ENCODE data around the gene LBR.

Gene LBR

DNA sequence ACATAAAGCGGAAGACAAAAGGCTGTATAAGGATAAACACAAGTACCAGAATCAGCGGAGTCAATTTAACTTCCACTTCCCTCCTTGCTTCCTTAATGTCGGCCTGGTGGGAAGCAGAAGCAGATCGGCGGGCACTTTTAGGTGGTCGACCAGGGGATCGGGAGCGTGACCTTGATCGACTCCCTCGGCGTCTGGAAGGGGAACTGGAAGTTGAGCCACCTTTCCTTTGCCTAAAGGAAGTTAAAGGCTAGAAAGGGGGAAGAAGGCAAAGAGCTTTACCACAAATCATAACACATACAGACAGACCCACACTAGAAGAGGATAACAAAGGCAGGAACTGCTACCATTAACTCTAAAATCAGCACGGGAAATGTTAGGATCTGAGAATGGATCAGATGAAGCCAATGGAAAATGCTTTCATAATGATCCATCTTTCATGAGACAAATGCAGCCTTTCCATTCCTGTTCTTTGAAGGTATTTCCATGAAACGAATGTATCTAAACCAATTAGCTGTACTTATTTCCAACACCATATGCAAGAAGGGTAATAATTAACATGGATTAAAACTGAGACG is 5.7 kb downstream of the LBR start:
- TF ChIP-seq, protein P1, sequence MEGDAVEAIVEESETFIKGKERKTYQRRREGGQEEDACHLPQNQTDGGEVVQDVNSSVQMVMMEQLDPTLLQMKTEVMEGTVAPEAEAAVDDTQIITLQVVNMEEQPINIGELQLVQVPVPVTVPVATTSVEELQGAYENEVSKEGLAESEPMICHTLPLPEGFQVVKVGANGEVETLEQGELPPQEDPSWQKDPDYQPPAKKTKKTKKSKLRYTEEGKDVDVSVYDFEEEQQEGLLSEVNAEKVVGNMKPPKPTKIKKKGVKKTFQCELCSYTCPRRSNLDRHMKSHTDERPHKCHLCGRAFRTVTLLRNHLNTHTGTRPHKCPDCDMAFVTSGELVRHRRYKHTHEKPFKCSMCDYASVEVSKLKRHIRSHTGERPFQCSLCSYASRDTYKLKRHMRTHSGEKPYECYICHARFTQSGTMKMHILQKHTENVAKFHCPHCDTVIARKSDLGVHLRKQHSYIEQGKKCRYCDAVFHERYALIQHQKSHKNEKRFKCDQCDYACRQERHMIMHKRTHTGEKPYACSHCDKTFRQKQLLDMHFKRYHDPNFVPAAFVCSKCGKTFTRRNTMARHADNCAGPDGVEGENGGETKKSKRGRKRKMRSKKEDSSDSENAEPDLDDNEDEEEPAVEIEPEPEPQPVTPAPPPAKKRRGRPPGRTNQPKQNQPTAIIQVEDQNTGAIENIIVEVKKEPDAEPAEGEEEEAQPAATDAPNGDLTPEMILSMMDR (IDR thresholded peaks at IDR 0.05; ENCODE audit: extremely low read depth, missing control alignments): no peak
- no peak for DNase-seq (ENCODE audit: low spot score)

DNA sequence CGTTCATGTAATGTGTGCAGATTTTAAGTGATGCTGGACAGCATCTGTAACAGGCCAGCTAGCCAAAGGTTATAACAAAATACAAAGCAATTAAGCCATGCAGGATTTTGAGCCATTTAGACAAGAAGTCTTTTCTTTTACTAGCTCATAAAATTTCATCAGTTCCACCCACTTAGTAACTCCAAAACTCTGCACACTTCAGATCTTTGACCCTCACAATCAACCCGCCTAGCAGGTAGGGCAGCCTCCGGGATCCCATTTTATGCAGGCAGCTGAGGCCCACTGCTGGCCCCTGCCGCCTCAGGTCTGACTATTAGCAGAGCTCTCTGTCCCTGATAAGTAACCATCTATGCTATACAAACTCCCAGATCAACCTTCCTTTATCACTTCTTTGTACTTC is 9.2 kb downstream of the LBR start:
- no peak for DNase-seq (ENCODE audit: low spot score)
- TF ChIP-seq, protein P1 (IDR thresholded peaks at IDR 0.05; ENCODE audit: extremely low read depth, missing control alignments): no peak

DNA sequence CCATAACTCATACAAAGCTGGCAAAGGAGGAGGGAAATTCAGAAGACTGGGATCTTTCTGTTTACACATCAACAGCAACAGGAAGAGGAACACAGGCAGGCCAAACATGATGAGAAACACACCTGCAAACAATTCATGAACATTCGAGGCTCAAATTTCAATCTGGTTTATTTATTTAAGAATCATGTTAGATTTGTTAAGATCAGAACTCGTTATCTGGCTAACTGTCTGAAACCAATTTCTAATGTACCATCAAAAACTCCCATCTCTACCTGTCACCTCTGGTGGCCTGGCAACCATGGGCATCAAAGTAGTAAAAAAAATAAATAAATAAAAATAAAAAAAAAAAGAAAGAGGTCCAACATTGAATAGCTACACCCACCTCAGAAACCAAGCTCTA is 9.8 kb downstream of the LBR start:
- TF ChIP-seq, protein P1 (IDR thresholded peaks at IDR 0.05; ENCODE audit: extremely low read depth, missing control alignments): no peak
- DNase-seq (ENCODE audit: low spot score): no peak

DNA sequence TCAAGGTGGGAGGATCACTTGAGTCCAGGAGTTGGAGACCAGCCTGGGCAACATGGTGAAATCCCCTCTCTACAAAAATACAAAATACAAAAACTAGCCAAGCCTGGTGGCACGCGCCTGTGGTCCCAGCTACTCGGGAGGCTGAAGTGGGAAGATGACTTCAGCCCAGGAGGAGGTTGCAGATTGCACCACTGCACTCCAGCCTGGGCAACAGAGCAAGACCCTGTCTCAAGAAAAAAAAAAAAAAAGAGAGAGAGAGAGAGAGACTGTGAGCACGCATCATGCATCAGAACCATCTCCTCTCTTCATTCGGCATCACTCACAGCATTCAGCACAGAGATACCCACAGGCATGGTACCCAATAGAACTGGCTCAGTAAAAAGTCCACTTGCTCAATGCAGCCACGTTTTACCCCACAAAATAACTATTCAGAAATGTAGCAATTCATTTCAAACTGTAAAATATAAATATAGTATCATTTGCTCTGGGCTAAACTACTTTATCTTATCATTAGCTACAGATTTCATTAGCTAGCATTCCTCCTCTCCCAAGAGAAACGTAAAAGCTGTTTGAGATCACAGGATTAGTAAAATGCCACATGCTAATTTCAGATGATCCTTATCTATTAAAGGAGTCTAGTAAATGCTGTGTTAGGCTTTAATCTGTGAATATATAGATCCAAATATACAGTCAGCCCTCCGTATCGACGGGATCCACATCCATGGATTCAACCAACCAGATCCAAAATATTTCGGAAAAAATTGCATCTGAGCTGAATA is 11.7 kb downstream of the LBR start:
- TF ChIP-seq, protein P1 (IDR thresholded peaks at IDR 0.05; ENCODE audit: extremely low read depth, missing control alignments): no peak
- no peak for DNase-seq (ENCODE audit: low spot score)

DNA sequence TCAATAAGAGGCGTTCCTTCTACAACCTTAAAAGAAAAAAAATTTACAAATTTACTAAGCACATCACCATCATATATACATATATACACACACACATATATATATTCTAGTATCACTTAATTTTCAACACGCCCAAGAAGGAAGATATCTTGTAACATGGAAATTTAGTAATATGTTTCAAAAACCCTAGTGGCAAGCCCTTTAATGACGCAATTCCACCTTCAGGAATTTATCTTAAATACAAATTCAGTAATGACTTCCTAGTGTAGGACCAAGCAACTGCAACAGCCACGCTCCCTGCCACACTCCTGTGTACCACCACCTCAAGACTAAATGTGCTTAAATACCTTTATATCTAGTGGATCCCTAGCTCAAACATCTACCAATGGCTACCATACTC is 12.5 kb downstream of the LBR start:
- DNase-seq (ENCODE audit: low spot score): no peak
- TF ChIP-seq, protein P1 (IDR thresholded peaks at IDR 0.05; ENCODE audit: extremely low read depth, missing control alignments): no peak

DNA sequence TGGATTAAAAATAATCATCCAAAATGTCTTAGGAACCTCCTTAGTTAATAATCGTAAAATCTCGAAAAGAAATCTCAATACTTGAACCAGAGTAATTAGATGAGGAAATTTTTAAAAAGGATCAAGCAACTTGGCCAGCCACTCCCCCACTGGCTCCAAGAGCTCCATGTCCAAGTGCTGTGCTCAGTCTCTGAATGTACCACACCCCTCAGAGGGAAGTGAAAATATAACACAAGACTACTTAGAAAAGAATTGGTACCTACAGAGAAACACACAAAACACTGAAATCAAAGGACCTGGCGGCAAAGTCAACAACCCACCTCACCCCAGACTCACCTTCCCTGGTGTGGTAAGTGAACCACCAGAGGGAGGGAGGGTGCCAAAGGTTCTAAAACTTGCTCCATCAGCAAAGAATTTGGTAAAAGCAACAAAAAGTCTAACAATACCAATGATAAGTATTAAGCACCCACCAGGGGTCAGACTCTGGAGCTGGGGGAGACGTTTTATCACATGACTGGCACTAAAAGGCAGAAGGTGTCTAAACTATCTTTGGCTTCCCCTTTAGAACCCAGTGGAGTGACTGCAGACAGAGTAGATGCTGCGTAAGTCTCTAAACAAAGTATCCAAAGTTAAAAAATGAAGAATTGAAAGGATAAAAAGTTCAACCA is 14.0 kb downstream of the LBR start:
- TF ChIP-seq, protein P1 (IDR thresholded peaks at IDR 0.05; ENCODE audit: extremely low read depth, missing control alignments): no peak

DNA sequence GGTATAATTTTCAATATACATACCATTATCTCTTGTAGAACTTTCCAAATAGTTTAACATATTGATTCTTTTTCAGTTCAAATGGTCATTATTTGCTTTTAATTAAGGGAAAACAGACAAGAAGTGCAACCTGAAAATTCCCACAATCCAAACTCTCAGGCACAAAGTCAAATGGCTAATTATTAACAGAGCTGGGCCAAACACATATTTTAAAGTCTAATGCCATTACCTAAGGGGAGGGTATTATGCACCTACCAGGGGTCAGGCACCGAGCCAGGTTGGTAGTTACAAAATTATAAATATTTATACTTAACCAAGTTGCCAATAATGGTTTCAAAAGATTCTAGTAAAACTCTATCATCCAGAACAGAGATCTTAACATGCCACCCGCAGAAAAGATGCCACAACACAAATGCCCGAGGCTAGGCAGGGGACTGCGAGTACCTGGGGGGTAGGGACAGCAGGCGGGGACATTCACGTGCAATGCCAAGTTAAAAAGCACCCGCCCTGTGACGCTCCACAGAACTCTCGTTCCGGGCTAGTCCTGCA is 15.0 kb downstream of the LBR start:
- no peak for DNase-seq (ENCODE audit: low spot score)
- TF ChIP-seq, protein P1 (IDR thresholded peaks at IDR 0.05; ENCODE audit: extremely low read depth, missing control alignments): no peak

More for the DNA sequence above, 14.0 kb downstream of the LBR start:
- DNase-seq (ENCODE audit: low spot score): no peak
